Activated T-cell treated with anti-CD3 and anti-CD28 coated beads for 24 hours (primary cell): Measurements from ENCODE around the gene NBPF19.
A peak's percentile ranks its signal among the peaks of the same experiment; 100 is the strongest.
"Not testable (repeated sequence)": the region's sequence is repeated elsewhere in the genome, so short reads cannot be mapped to it uniquely, and the experiment has no call there.

Source experiments
- DNase-seq: peaks from one replicate; pipeline ENCODE4 v3.0.0-alpha.2; 2020; ENCODE audit warnings: low read depth

The NBPF19 gene

GRCh38 chr1:149474745-149475144 is at the start of gene NBPF19:
Gene NBPF19 (plus strand): TSS chr1:149475045. CDS start chr1:149475933, 888 bp downstream.
- DNase-seq: not testable (repeated sequence)

DNA sequence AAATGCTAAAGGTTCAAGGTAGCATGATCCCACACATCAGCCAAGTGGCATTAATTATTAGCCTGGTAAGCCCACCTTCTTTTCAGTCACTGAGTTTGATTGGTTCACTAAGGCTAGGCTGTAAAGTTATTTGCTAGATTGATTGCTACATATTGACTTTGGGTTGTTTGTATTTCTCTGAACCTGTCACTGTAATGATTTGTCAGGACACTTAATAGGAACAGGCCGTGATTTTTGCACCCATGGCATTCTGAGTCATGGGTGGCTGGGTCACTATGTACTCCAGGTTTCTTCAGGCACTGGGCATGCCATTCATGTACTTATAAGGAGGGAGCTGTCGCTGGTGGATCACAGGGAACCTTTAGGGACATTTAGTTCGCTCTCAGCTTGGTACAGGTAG is 46.5 kb upstream of the NBPF19 start:
- not testable (repeated sequence) for DNase-seq

DNA sequence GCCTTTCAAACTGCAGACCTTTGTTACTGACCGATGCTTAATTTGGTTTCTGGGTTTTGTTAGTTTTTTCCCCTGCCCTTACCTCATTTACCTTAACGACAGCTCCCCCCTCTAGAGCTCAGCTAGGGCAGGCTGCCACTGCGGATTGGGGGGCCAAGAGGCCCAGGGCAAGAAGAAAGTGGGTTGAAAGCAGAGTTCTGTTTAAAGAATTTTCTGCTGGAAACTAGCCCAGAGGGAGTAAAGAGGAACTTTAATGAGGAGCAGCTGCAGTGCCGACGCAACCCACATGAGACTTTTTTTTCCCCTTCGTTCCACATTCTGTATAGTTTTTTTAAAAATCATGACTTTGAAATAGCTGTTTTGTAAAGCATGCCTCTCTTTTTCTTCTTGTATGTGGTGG is 29.4 kb upstream of the NBPF19 start:
- not testable (repeated sequence) for DNase-seq

GRCh38 chr1:149452196-149452595 is 22.6 kb upstream of the NBPF19 start:
- not testable (repeated sequence) for DNase-seq

DNA sequence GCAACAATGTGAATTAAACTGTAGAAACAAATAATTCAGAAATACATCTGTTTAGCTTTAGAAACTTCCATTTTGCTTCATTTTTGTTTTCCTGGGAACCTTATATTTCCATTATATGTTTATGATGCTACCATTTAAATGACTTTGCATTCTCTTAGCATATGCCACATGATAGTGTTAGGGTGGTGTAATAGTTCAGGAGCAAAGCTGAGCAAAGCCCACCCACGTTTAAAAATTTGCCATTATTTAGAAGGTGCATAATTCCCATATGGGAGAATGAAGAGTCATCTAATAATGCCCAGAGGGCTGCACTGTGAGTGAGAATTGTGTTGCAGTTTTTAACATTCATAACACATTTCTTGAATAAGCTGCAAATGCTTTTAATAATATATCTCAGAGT is 22.2 kb upstream of the NBPF19 start:
- DNase-seq: not testable (repeated sequence)

- peak; percentile 63 for DNase-seq
Observed at GRCh38 chr1:149558350-149558825, 83.5 kb downstream of the NBPF19 start.

- DNase-seq: not testable (repeated sequence)
Observed at GRCh38 chr1:149561806-149562205, 87.0 kb downstream of the NBPF19 start.

- DNase-seq: not testable (repeated sequence)
Observed at GRCh38 chr1:149565485-149565884, 90.6 kb downstream of the NBPF19 start.

- DNase-seq: not testable (repeated sequence)
Observed at GRCh38 chr1:149572763-149573162, 97.9 kb downstream of the NBPF19 start.

DNA sequence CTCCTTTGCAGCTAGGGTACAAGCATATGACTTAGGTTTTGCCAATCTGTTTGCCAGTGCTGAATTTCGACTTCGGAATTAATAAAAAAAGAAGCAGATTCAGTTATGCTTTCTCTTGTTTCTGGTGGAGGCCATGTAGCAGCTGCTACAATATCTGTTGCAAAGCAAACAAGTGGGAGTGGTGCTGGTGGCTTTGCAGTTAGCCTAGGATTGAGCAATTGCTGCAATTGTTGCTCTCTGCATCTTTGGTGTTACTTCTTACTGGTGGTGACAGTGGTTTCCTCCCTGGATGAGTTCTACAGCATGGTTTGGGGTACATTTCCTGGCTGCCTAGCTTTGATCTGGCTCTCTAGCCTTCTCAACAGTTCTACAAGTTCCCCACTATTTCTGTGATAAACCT is 110.7 kb downstream of the NBPF19 start:
- peak; percentile 20 for DNase-seq
